GM12864 (cell line): ENCODE results near the gene COIL.

ENCODE experiments used
- DNase-seq: peaks from one replicate; pipeline ENCODE4 v3.0.0-alpha.2; 2011; ENCODE audit warnings: low read depth
- H3K4me3 ChIP-seq: 2 replicates; pipeline ENCODE4 v1.5.1; 2011; ENCODE audit warnings: mild to moderate bottlenecking, low read depth, low read length, control low read depth
- TF ChIP-seq, protein P1 (sequence below): IDR thresholded peaks from 2 replicates; pipeline ENCODE4 v1.5.1; 2011; ENCODE audit warnings: low read depth, mild to moderate bottlenecking, moderate library complexity, low read length, control low read depth, inconsistent platforms; ENCODE audit errors: missing control alignments

COIL gene

DNA sequence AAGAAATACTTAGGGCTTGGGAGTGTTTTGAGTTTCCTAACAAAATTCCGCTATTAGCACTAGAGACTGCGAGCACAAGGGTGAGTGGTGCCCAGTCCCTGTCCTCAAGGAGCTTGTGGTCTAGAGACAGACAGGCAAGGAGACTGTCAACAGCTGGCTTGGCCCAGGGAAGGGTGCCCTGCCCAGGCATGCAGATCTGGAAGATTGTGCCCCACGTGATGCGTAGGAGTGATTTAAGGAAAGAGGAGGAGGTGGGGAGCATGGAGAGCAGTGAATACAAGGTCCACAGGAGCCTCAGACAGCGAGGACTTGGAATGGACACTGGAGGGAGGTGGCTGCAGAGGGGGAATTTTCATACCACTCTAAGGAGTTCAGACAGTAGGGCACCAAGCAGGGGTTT lies 42.1 kb upstream of the COIL start:
- H3K4me3 ChIP-seq: no peak overlapping the region
- TF ChIP-seq, protein P1, sequence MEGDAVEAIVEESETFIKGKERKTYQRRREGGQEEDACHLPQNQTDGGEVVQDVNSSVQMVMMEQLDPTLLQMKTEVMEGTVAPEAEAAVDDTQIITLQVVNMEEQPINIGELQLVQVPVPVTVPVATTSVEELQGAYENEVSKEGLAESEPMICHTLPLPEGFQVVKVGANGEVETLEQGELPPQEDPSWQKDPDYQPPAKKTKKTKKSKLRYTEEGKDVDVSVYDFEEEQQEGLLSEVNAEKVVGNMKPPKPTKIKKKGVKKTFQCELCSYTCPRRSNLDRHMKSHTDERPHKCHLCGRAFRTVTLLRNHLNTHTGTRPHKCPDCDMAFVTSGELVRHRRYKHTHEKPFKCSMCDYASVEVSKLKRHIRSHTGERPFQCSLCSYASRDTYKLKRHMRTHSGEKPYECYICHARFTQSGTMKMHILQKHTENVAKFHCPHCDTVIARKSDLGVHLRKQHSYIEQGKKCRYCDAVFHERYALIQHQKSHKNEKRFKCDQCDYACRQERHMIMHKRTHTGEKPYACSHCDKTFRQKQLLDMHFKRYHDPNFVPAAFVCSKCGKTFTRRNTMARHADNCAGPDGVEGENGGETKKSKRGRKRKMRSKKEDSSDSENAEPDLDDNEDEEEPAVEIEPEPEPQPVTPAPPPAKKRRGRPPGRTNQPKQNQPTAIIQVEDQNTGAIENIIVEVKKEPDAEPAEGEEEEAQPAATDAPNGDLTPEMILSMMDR: no peak
- no peak for DNase-seq

DNA sequence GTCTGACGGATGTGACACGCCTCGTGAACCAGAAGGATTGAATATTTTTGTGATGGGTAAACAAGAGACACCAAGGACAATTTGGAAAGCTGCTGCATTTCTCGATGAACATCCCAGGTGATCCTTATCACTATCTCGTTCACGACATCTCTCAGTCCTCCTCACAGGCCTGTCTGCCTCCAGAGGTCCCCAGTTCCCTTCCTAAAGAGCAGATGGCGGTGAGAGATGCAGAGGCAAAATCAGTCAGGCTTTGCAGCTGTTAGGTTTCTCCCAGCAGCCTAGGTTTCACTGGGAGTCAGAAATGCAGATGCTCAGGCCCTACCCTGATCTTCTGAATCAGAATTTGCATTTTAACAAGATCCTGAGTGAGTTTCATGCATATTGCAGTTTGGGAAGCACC lies 40.7 kb upstream of the COIL start:
- TF ChIP-seq, protein P1: no peak
- DNase-seq: no peak
- H3K4me3 ChIP-seq: no peak overlapping the region

DNA sequence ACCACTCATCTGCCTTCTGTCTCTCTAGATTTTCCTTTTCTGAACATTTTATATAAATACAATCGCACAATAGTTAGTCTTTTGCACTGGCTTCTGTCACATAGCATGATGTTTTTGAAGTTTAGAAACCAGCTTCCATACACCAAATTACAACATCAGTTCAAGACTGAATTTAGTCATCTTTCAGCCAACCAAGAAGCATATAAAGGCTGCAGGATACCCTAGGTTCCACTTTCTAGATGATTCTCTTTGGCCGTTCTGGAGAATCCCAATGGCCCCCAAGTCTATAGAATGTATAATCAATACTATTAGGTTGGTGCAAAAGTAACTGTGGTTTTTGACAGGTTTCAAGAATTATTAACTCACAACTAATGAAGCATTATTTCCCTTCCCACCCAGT lies 36.5 kb upstream of the COIL start:
- DNase-seq: no peak
- TF ChIP-seq, protein P1: no peak
- no peak overlapping the region for H3K4me3 ChIP-seq

DNA sequence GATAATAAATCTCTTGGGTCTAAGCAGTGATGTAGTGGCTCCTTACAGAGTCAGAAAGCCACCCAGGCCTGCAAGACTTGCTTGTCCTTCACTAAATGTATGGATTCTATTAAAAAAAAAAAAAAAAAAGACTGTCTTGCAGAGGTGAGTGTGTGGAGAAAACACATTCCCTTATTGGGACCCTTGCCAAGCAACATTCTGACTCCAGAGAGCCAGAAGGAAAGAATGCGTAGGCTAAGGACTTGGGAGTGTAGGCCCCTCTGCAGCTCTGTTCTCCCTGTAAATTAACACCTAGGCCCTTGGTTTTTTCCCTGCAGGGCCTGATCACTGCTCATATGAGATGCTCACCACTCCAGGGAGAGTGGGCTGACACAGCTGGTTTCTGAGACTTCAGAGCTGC lies 34.9 kb upstream of the COIL start:
- DNase-seq: no peak
- TF ChIP-seq, protein P1: no peak
- H3K4me3 ChIP-seq: no peak overlapping the region

DNA sequence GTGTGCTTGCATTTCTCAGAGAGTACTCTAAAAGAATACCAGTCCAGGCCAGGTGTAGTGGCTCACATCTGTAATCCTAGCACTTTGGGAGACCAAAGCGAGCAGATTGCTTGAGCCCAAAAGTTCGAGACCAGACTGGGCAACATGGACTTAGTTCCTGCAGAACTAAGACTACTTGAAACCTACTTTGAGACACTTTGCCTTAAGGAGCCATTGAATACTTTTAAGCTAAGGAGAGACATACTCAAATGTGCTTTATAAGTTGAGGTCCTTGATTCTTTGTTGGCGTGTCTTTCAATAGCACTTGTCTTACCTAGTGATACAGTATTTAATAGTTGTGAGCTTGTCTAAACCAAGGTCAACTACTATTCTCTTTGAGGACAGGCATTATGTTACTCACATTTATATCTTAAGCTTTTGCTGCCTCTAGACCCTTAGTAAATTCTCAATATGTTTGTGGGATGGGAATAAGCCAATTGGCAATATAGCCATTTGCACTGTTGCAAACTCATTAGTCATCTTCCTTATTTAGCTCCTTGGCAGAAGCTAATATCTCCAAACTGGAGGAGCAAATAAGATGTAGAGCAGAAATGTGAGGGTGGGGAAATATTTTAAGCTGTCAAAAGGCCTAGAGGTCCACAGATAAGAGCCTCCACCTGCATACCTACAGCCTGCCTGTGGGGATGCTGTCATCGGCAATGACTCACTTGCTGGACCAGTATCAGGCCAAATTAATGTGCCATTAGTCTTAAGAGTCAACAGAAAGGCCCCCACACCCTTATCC lies 33.4 kb upstream of the COIL start:
- TF ChIP-seq, protein P1: no peak
- H3K4me3 ChIP-seq: no peak overlapping the region
- DNase-seq: no peak

DNA sequence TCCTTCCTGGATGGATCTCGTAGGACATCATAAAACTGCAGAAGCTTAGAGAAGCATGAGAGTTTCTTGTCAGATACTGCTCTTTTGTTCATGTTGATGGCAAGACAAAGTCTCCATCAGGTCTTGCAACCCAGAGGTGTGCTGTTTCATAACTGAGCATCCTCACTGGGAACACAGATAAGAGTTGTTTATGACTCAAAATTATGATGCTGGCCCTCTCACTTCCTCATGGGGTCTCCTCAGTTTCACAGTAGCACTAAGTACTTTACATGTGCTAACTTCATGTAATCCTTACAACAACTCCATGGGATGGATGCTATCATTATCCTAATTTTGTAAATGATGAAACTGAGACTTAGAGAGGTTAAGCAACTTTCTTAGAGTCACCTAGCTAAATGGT lies 31.5 kb upstream of the COIL start:
- no peak for DNase-seq
- no peak overlapping the region for H3K4me3 ChIP-seq
- TF ChIP-seq, protein P1: no peak
